Measurements from ENCODE around the gene CRY1.
"Not testable (repeated sequence)": the region's sequence is repeated elsewhere in the genome, so short reads cannot be mapped to it uniquely, and the experiment has no call there.

CRY1 gene

GRCh38 chr12:107058190-107058589, 35.2 kb downstream of the CRY1 start:
- no peak for DNase-seq

DNA sequence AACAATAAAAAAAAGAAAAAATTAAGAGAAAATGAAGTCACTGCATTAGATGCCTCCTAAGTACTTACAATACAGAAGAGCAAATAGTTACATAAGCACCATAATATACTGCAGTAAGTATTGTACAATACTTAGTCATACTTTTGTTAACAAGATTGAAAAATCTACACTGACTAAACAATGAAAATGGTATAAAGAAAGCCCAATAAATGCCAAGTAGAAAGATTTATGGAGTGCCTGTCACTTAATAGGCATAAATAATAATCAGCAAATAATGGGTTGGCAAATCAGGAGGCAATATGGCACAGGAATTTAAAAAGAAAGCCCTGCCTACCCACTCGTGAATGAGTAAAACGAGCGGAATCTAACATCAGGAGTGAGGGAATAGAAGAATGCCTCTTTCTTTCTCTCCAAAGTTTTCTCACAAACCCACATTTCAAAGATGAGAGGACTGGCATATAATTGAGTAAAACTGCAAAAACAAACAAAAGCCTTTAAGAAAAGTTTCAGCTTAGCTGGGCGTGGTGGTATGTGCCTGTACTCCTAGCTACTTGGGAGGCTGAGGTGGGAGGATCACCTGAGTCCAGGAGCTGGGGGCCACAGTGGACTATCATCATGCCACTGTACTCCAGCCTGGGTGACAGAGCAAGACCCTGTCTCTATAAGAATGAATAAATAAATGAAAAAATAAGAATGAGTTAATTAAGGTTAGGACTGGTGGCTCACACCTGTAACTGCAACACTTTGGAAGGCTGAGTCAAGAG, 36.1 kb downstream of the CRY1 start:
- DNase-seq: no peak

DNA sequence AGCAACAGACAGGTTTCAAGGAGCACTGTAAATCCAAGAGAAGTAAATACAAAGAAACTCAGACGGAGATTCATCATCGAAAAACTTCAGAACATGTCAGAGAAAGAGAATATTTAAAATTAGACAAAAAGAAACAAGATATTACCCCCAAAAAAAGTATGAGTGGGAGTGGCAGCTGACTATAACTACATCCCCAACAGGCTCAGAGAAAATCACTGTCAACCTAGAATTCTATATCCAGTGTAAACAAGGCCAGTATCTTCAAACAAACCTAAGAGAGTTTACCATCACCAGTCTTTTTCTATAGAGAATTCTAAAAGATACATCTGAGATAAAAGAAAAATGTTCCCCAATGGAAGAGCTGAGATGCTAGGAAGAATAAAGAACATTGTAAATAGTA, 39.6 kb downstream of the CRY1 start:
- DNase-seq: no peak

- no peak for DNase-seq
These were observed 48.2 kb downstream of the CRY1 start for GRCh38 chr12:107045186-107045585.

DNA sequence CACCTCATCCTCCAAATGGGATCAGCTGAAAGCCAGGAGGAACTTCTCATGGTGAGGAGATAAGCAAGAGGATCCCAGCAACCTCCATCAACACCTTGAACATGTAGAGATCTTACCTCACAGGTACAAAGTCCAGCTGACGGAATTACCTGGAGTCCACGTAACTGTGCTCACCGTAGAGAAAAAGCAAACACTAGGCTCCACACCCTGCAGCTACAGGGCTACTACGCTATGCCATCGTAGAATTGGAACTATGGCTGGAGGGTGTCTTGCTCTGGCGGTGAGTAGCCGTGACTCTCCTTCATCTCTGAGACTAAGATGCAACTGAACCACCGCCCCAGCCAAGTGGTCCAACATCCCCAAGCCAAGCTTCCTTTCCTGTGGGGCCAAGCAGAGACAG, 50.5 kb downstream of the CRY1 start:
- no peak for DNase-seq

DNA sequence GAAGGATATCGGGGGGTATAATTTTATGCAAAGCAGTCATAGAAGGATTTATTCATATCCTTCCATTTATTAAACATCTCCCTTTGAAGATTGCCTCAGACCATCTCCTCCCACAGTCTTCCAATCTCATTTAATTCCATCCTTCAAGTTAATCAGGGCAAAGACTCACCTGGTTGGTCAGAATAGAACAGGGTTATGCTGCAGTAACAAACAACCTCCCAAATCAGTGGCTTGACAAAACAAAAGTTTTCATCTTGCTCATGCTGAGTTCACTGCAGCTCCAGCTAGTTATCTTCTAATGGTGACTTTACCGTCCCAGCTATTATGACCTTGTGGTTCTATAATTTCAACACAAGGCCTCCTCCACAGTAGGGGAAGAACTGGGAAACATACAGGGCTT, 57.6 kb downstream of the CRY1 start:
- DNase-seq: no peak

GRCh38 chr12:107033758-107034739, 59.3 kb downstream of the CRY1 start:
- no peak for DNase-seq

DNA sequence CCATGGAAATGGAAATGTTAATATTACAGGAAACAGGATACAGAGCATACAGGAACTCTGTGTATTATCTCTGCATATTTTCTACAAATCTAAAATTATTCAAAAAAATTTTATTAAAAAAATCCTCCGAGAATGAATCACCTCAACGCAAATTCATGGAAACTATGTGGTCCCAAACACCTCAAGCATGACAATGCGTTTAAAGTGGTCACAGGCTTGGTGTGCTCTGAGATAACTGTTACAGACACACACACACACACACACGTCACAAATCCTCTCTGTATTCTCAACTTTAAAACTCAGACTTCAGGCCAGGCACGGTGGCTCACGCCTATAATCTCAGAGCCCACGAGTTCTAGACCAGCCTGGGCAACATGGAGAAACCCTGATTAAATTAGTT, 61.1 kb downstream of the CRY1 start:
- no peak for DNase-seq

DNA sequence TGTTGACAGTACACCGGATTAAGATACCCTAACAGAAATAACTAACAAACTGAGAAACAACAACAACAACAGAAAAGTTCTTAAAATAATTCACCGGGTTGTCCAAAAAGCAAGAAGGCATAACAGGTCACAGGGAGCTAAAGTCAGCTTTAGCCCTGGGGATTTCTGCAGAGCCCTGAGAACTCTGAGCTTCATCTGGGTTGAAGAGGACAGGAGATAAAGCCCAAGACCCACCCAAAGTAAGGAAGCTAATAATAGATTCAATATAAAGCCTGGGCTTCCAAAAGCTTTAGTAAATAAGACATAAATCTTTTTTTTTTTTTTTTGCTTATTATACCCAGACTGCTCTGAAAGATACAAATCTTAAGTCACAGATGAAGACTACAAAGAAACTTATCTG, 62.3 kb downstream of the CRY1 start:
- DNase-seq: no peak

DNA sequence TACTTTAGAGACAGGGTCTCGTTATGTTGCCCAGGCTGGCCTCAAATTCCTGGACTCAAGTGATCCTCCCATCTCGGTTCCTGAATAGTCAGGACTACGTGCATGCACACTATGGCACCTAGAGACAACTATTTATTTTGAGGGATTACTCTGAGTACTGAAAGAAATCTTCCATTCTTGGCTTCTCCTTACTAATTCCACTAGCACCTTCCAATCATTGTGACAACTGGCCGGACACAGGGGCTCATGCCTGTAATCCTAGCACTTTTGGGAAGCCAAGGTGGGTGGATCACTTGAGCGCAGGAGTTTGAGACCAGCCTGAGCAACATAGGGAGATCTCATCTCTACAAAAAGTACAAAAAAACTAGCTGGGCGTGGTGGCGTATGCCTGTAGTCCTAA, 64.3 kb downstream of the CRY1 start:
- DNase-seq: no peak

DNA sequence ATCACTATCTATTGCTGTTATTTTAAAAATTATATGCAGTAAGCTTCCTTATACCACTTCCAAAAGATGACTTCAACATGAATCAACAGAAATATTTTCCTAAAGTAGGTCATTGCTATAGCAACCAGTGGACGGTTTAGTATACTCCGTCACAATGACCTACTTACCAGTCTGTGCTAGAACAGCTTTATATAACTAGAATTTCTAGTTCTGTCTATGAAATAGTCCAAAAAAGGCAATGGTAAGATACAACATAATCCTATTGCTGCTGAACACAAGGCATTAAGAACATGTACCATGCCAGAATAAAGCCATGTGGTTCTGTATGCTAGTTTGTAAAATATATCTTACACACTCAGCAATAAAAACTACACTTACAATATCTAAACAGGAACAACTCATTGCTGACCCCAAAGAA, 65.7 kb downstream of the CRY1 start:
- DNase-seq: no peak

GRCh38 chr12:107026806-107027635, 66.3 kb downstream of the CRY1 start:
- DNase-seq: no peak

GRCh38 chr12:107026356-107026755, 67.0 kb downstream of the CRY1 start:
- DNase-seq: not testable (repeated sequence)

DNA sequence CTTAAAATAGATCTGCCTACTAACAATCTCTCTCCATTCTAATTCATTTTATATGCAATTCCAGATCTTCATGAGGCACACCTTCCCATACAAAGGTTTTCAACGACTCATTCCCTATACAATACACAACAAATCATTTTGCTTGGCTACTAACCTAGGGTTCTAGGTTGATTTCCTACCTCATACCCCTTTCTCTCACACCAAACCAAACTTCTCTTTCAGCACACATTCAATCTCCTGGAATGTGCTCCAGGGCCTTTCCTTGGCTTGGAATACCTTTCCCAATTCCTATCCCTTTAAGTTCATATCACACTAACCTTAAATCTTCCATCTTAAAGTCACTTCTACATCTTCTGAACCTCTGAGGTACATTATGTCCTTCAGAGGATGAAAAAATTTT, 67.7 kb downstream of the CRY1 start:
- no peak for DNase-seq

DNA sequence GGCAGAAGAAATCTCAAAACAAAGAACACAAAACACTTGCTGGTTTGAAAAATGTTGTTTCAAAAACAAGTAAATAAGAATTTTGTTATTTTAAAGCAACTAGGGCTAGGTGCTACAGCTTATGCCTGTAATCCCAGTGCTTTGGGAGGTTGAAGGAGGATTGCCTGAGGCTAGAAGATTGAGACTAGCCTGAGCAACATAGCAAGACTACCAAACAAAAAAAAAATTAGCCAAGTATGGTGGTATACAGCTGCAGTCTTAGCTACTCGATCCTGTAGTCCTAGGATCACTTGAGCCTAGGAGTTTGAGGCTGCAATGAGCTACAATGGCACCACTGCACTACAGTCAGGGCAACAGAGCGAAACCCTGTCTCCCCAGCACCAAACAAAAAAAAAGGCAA, 73.8 kb downstream of the CRY1 start:
- DNase-seq: no peak

GRCh38 chr12:107017042-107017441, 76.3 kb downstream of the CRY1 start:
- no peak for DNase-seq

- DNase-seq: no peak
These were observed 79.3 kb downstream of the CRY1 start for GRCh38 chr12:107014055-107014454.

GRCh38 chr12:107012736-107013425, 80.5 kb downstream of the CRY1 start:
- DNase-seq: no peak

- DNase-seq: no peak
These were observed 81.8 kb downstream of the CRY1 start for GRCh38 chr12:107011519-107011918.

- no peak for DNase-seq
These were observed 85.9 kb downstream of the CRY1 start for GRCh38 chr12:107007411-107007810.

GRCh38 chr12:107002665-107003064, 90.7 kb downstream of the CRY1 start:
- not testable (repeated sequence) for DNase-seq

- DNase-seq: no peak
These were observed 93.9 kb downstream of the CRY1 start for GRCh38 chr12:106999446-106999845.
